ENCODE measurements around the gene EEF1AKMT1.

DNA sequence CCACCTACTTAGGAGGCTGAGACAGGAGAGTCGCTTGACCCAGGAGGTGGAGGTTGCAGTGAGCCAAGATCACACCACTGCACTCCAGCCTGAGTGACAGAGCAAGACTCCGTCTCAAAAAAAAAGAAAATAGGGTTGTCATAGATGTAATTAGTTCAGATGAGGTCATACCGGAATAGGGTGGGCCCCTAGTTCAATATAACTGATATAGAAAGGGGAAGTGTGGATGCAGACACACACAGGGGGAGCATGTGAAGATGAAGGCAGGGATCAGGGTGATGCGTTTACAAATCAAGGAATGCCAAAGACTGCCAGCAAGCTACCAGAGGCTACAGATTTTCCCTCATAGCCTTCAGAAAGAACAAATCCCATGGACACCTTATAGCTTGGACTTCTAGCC is 24.3 kb upstream of the EEF1AKMT1 start:
- TF ChIP-seq CTCF (IDR thresholded peaks at IDR 0.05) (no peak), POLR2AphosphoS5 (IDR thresholded peaks at IDR 0.05) (no peak), POLR2A (IDR thresholded peaks at IDR 0.05; ENCODE audit: low read depth) (no peak)
